ENCODE measurements around the gene QKI.

QKI gene

DNA sequence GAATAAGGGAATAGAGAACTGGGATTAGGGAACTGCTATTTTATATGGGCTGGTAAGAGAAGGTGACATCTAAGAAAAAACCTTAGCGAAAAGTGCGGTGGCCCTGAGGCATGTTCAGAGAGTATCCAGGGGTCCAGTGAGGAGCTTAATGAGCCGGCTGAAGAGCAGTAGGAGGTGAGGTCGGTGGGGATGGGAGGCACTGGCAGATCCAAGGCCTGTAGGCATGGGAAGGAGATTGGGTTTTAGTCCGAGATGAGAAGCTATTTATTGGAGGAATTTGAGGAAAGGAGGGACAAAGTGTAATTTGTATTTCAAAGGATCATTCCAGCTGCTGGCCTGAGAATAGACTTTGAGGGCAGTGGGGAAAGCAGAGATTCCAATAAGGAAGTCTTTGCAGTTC, 123.8 kb downstream of the QKI start:
- DNase-seq = no peak

DNA sequence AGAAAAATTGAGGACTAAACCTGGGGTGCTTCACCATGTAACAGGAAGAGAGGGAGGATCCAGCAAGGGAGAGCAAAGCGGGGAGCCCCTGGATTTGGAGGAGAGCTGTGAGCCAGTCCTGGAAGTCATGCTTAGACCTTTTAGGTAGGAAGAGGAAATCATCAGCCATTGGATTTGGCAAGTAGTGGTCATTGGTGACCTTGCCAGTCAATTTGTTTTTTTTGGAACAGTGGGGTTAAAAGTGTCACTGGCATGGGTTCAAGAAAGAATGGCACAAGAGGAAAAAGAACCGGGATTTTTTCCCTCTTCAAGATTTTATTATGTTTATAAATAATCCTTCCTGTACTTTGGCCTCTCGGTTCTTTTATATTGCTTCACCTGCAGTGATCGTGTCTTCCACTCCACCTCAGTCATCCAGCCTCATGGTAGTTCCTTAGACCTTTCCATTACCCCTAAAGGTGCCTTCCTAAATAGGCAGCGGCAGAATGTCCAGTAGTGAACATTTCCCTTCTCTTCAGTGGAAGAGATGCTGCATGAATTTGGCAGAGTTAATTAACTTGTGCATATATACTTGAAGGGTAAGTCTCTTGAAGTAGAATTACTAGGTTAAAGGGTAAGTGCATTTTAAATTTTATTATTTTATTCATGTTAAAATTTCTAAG, 124.7 kb downstream of the QKI start:
- DNase-seq = no peak

DNA sequence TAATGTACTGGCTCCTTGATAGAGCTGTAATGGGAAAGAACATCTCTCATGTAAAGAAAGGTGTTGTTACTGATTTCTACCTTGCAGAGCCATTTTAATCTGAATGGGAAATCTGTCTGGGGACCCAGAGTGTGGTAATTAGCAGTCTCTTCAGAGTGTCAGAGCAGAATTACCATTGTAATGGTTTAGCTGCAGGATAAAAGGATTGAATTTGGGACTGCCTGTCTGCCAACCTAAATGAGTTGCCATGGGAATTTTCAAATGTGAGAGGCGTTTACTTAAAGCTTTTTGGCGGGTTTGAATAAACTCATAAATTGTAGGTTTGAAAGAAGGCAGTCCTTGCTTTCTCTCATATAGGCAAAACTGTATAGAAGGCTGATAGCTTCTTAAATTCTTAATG, 128.8 kb downstream of the QKI start:
- DNase-seq = no peak

DNA sequence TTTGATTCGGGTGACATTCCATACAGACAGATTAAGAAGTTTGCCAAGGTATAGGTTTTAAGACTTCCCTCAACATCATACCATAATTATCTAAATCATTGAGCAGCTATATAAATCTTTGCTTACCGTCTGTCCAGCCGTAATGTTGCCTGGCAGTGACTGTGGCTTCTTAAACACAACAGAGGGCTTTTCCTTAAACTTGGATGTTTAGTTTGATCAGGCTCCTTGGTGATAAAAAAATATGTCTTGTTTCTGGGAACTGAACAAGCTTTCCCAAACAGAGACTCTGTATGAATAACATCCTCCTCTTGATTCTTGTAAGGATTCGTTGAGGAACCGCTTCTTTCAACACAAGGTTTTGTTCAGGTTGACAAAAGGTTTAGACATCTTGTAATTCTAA, 130.9 kb downstream of the QKI start:
- DNase-seq = no peak

DNA sequence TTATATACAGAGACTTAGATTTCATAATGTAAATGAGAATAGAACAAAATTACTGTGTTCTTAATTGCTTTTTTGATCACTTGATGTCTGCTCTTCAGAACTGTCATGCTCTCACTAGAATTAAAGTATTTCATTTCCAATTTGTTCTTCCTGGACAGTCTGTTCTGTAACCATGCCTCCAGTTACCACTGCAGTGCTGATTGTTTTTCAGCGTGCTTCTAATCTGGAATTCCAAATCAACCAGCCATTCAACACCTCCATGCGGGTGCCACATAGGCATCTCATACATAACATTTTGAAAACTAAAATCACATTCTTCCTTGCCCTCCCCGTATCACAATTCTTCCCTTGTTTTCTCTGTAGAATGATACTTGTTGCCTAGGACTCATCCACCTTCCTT, 132.8 kb downstream of the QKI start:
- DNase-seq = no peak

DNA sequence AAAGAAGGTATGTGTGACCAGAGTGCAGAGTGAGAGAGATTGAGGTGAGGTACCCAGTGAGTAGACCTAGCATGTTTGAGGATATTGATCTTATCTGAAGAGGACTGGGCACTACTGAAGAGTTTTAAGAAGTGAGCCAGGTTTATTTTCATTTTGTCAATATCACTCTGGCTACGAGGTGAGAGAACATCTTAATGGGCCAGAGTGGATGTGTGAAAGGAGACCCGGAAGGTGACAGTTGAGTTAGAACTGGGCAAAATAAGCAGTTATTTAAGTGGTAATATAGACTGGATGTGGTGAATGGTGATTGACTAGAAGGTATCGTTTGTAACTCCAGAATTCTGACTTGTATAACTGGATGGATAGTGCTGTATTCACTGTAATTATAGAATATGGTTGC, 134.1 kb downstream of the QKI start:
- no peak for DNase-seq

DNA sequence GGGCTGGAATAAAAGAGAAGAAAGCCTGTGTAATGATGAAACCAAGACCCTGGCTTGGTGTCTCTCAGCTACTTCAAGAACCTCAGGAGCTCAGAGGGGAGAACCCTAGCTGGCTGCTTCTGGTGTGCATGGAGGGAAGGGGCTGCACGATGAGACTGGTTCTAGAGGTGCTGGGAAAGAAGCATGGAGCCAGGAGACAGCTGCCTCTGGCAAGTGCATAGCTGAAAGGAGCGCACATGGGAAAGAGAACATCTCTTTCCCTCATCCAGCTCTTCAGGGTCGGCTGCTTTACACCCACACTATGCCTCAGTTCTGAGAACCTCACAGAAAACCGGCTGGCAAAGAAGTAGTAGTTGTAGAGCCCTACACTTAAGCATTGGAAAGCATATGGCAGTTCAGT, 139.5 kb downstream of the QKI start:
- no peak for DNase-seq

DNA sequence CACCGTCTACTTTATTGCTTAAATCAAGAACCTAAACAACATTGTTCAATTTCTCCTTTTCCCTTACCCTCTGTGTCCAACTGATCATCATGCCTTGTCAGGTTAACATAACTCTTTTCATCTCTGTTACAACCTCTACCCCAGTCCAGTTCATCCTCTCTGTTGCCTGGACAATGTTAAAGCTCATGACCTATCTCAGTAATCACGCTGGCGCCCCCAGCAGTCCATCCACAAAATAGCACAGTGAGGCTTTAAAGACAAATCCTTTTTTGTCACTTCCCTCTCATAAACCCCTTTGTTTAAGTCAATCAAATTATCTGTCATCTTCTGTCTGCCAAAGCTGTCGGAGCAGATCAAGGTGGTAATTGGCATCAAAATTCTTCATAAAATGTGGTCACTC, 140.1 kb downstream of the QKI start:
- DNase-seq = peak; percentile 69

DNA sequence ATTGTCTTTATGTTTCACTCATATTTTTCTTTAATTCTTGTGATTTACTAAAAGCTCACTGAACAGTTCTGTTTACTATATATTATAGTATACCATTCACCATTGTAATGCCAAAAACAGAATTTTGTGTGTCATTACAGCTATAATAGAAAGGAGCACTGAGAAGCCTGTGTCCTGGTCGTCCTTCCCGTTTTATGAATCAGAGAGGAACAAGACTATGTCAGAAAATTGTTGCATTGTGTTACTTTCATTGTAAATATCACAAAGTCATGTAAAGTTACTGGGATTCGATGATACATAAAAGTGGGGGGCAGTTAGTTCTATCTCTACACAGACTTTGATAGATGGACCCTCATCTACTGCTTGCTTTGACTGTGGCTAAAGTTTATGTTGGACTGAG, 145.1 kb downstream of the QKI start:
- DNase-seq = no peak

DNA sequence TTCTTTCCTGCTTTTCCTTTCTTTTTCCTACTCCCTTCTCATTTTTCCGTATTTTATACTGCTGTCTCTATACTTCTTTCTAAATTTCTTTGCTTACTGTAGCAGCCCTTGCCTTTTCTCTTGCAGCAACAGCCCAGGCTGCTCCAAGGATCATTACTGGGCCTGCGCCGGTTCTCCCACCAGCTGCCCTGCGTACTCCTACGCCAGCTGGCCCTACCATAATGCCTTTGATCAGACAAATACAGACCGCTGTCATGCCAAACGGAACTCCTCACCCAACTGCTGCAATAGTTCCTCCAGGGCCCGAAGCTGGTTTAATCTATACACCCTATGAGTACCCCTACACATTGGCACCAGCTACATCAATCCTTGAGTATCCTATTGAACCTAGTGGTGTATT, 148.8 kb downstream of the QKI start:
- no peak for DNase-seq

DNA sequence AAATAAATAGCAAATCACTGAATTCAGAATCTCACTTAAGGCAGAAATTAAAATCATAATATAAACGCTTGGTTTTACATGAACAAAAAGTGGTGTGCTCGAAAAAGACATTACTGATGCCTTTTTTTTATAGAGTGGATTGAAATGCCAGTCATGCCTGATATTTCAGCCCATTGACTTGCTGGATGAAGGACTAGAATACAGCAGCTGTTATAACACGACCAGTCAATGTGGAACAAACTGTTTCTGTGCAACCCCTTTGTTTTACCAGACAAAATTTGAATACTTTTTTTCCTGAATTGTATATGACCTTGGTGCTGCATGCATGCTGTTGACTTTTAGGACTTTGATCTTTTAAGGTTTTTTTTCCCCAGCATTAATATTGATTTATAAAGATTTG, 150.0 kb downstream of the QKI start:
- no peak for DNase-seq

DNA sequence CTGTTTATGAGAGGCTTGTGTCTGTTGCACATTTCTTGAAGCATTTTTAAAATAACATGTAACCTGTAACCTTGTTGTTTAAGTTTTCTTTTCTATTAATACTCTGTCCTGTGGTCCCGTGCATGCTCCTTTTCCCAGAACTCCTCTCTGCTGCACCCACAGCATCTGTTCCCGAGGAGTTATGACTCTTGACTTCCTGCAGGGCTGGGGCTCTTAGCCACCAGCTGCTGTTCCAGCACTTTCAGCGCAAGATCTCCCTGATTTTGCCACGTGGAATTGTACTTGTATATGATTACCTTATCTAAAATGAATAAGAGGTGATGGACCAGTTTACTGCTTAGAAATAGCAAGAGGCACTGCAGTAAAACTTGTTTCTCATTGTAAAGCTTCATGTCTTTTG, 150.6 kb downstream of the QKI start:
- DNase-seq = no peak

DNA sequence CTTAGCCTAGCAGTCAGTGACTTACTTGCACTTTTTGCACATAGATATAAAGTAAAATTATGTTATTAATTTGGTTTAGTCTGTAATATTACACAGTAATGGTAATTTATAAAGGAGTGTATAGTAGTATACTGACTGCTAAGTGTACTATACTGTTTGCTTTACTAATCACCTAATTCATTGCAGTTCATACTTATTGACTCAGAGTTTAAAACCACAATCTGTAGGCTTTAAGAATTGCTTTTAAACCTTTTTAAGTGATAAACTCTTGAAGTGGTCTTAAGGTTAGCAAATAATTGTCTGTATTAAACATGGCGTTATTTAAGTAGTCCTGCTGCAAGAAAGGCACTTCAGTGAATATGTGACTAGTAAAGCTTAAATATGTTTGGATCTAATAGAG, 151.5 kb downstream of the QKI start:
- no peak for DNase-seq

DNA sequence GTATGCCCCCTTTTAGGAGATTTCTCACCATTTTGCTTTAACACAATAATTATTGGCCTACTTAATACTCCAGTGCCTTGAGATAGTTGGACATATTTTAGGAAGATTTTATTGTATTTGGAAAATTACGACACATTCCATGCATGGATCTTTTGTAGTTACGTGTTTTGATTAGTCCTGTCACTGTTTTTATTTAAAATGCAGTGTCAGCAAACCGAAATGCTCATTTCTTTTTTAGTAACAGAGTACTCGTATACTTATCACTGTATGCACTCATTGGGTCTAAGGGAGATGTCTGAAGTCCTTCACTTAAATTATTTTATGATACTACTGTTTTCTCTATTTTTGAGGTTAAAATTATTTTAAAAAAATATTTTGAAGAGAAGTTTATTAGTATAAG, 153.8 kb downstream of the QKI start:
- no peak for DNase-seq

DNA sequence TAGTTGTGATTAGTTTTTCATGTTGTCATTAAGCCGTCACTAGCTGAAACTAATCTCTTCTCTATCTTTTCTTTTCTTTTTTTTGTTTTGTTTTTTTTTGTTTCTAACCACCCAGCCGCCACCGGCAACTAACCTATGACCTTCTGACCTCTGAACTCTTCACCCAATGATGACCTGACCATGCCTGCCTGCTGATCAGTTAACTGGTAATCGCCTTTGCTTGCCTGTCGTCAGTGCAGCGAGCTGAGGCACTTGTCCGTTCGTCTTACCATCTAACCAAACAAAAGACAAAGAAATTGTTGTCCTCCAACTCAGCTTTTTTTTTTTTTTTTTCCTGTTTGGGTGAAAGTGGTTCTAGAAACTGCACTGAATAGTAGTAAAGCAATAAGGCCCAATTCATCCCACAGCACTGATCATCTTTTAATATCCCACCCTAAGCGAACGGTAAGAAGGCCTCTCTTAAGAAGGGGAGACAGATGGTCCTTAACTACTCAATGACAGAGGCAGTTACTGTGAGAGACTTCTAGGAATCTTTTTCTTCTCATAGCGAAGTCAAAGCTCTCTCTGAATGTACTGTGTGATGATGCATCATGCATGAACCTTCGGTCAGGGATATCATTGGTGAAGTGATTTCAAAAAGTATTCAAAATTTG, 156.2 kb downstream of the QKI start:
- DNase-seq = no peak

DNA sequence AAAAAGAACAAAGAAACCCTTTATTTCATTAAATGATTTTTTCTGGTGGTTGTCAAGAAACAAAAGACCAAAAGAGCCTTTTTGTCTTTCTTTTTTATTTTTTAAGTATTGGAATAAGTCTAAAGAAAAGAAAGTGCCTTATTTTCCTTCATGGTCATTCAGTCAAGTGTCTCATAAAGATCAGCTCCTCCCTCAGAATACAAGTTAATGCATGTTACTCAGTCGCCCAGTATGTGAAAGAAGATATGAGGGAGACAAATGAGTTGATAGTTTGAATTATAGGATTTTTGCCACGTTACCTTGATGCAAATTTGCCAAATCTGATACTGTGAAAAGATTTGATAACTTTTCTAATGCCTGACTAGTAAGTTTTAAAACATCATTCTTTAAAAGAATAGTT, 157.2 kb downstream of the QKI start:
- no peak for DNase-seq

DNA sequence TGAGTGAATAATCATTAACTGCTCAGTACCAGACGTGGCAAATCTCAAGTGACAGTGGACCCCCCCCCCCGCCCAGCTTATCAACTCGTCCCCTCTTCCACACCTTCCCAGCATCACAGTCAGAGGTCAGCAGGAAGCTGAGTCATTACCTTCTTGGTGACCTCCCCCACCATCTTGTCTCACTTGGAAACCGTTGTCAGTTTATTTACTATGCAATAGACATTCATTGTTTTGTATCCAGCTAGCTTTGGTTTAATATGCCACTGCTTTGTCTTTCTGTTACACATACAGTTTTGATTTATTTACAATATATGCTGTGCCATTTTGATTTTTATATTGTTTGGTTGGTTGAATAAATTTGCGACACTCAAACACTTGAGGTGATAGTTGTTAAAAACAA, 158.1 kb downstream of the QKI start:
- DNase-seq = no peak

DNA sequence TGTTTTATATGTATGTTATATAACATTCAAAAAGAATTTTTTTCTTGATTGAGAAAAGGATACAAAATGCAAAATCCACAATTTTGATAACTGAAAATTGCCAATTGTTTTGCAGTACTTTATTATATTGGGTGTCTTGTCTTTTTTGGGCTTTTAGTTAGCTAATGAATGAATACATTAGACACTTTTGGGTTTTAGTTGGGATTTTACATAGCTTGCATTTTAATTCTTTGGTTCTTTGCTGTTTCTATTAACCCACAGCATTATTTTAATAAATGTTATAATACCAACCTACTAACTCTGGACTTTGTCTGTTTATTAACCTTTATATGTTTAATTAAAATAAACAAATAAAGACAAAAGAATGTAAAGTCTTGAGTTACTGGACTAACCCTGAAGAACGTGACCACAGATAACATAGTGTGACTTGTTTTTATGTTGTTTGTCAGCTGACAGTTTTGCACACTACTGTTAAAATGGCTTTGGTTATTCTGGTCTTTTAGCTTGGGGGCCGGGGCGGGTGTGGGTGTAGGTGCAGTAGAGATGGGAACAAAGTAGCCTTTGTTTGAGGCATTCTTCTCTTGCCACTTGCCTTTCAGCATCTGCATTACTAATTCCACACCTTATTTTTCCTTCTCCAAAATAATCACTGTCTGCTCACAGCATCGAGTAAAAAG, 159.1 kb downstream of the QKI start:
- no peak for DNase-seq

DNA sequence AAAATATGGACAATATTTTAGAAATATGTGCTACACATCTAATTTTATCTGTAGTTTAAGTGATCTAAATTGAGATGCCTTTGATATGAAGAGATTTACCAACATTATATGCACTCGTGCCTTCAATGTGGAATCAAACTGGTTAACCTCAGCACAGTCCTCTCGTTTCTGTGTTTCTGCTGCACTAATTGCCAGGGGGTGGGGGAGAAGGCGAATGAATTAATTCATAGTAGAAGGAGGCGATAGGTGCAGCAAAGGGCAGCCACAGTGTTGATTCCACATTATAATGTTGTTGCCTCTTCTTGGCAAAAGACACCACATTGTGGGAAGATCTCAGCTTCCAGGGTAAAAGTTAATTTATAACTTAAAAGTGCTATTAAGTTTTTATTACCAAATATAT, 161.6 kb downstream of the QKI start:
- DNase-seq = no peak

DNA sequence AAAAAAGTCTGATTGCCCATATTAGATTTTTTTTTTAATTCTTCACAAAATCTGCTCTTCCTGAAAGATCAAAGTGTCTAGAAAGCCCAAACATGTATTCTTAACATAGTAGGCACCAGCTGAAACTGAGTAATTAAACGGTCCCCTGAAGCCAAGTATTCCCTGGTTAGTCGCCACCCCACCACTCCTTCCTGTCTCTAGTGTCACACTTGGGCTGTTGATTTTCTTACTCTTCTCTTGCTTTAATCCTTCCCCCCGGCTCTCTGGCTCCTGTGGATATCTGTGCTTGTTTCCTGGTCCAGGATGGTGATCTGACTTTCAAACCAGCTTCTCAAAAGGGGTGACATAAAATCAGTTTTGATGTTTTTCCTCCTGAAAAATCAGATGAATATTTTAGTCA, 162.9 kb downstream of the QKI start:
- DNase-seq = no peak

DNA sequence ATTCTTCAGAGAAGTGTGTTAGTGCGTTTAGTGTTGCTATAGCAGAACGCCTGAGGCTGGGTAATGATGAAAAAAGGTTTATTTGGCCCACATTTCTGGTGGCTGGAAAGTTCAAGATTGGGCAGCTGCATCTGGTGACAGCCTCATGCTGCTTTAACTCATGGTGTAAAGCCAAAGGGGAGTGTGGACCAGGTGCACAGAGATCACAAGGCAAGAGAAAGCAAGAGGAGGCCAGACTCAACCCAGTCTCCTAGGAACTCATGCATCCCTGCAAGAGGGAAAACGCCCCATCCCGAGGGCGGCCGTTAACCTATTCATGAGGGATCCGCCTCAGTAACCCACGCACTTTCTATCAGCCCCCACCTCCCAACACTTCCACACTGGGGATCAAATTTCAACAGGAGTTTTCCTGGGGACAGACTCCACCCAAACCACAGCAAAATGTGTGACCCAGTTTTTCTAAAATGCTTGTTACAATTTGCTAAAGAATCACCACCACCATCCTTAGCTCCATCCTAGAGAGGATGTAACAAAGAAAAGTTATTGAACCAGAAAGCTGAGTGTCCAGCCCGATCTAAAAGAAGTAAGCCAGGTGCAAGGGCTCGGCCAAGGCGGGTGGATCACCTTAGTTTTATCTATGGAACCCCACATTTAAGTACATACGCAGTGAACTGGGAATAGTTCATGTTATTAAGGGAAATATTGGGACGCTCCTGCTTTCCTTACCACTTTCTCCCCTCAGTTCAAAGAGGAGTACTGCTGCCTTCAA, 164.8 kb downstream of the QKI start:
- no peak for DNase-seq

DNA sequence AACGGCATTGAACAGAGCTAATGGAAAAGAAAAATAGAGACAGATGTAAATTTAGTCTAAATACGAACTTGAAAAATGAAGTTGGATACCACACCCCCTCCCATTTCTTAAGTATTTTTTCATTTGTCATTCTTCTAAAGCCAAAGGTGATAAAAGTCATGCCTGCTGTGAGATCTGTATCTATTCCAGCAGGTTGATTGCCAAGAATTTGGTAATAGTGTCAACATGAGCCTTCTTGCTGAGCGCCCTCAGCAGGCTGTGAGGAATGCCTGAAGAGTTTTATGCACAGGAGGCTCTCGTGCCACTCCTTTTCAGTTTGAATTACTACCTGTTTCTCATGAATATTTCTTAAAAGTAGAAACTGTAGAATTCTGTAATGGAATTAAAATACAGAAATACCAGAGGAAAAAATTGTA, 165.4 kb downstream of the QKI start:
- no peak for DNase-seq

DNA sequence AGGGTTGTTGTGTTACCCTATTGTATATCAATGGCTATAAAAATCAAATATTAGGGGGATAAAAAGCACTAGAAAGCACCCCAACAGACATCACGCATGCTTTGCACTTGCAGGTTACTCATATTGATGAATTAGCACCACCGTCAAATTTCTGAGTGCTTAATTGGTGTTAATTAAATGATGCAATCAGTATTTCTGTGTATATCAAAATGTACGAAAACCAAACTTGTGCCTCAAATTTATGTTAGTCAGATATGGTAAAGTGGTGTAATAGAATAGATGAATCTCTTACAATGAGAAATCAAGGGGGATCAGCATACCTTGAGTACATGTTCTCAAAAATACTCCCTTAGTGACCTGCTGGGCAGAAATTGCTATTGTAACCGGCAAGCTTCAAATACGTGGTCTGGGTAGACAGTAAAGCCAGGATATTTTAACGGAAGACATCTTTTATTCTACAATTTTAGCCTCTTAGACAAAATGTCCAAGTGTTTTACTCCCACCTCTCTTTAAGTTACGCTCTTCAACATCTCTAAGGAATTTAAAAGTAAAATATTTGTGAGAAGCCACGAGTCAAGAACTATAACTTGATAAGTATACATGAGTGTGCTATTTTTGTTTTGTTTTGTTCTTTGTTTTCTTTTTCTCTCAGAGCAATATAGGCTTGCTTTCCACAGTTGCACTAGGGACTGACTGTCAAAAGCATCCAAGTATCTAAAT, 166.0 kb downstream of the QKI start:
- DNase-seq = no peak
